Activated T-helper 17 cell treated with anti-CD3 and anti-CD28 coated beads, Interleukin-2, amount 50 U/mL, for 72 hours (primary cell): Measurements from ENCODE around the gene ZNF407. TPM values are rescaled to one million over a fixed set of nuclear protein-coding genes. Genes with fewer than 3 reads are reported as not detected.

Source experiments
- ATAC-seq: fragments of 150-1000 bp; cut with Tn5 transposase; replicated peaks from 2 replicates; pipeline ENCODE4 v1.10.0; 2021; ENCODE audit warnings: mild to moderate bottlenecking, moderate library complexity
- H3K27ac Mint-ChIP-seq: one replicate; pipeline ENCODE4 v1.8.0; 2022; ENCODE audit warnings: mixed read lengths
- H3K27me3 Mint-ChIP-seq: one replicate; pipeline ENCODE4 v1.8.0; 2022; ENCODE audit warnings: mixed read lengths
- H3K36me3 Mint-ChIP-seq: one replicate; pipeline ENCODE4 v1.8.0; 2022; ENCODE audit warnings: low read depth, mild to moderate bottlenecking, mixed read lengths
- H3K4me1 Mint-ChIP-seq: one replicate; pipeline ENCODE4 v1.8.0; 2022; ENCODE audit warnings: mixed read lengths
- H3K4me3 Mint-ChIP-seq: one replicate; pipeline ENCODE4 v1.8.0; 2022; ENCODE audit warnings: mild to moderate bottlenecking, mixed read lengths
- H3K9me3 Mint-ChIP-seq: one replicate; pipeline ENCODE4 v1.8.0; 2022; ENCODE audit warnings: mixed read lengths
- total RNA-seq, 2 donors: library from RNA; stranded (reverse); gene quantifications; one replicate each; pipeline ENCODE4 v1.2.3, GENCODE V29; 2022

ZNF407 gene
- total RNA-seq, 2 donors from 2014 or later, result 17.9 to 22.5 TPM

GRCh38 chr18:74981476-74981875, 383.8 kb downstream of the ZNF407 start:
- H3K4me3 Mint-ChIP-seq, result no peak overlapping the region
- H3K4me1 Mint-ChIP-seq, result no peaks in the 10 kb centered on the region
- no peaks in the 10 kb centered on the region for H3K27me3 Mint-ChIP-seq
- no peaks in the 10 kb centered on the region for H3K9me3 Mint-ChIP-seq
- H3K27ac Mint-ChIP-seq, result no peak overlapping the region
- peaks cover 10% of the 10 kb centered on the region for H3K36me3 Mint-ChIP-seq
- ATAC-seq, result no peak

GRCh38 chr18:74982946-74983635, 385.4 kb downstream of the ZNF407 start:
- no peak for ATAC-seq
- Mint-ChIP-seq H3K4me1 (no peaks in the 10 kb centered on the region), H3K36me3 (peaks cover 10% of the 10 kb centered on the region), H3K27me3 (no peaks in the 10 kb centered on the region), H3K4me3 (no peak overlapping the region), H3K27ac (no peak overlapping the region), H3K9me3 (no peaks in the 10 kb centered on the region)

- ATAC-seq, result no peak
- peaks cover 25% of the 10 kb centered on the region for H3K4me1 Mint-ChIP-seq
- H3K36me3 Mint-ChIP-seq, result no peaks in the 10 kb centered on the region
- no peak overlapping the region for H3K4me3 Mint-ChIP-seq
- H3K9me3 Mint-ChIP-seq, result no peaks in the 10 kb centered on the region
- H3K27ac Mint-ChIP-seq, result no peak overlapping the region
- no peaks in the 10 kb centered on the region for H3K27me3 Mint-ChIP-seq
Measured at GRCh38 chr18:74989134-74989533, 391.5 kb downstream of the ZNF407 start.

GRCh38 chr18:74990563-74991081, 393.0 kb downstream of the ZNF407 start:
- Mint-ChIP-seq H3K4me3 (peak overlapping the region; percentile 6), H3K4me1 (peaks cover 35% of the 10 kb centered on the region), H3K27ac (peak overlapping the region; percentile 29), H3K27me3 (no peaks in the 10 kb centered on the region), H3K36me3 (no peaks in the 10 kb centered on the region), H3K9me3 (no peaks in the 10 kb centered on the region)
- ATAC-seq, result no peak

- ATAC-seq, result peak; percentile 82
- peak overlapping the region; percentile 84 for H3K27ac Mint-ChIP-seq
- peaks cover 35% of the 10 kb centered on the region for H3K4me1 Mint-ChIP-seq
Measured at GRCh38 chr18:74994502-74995418, 397.1 kb downstream of the ZNF407 start.

GRCh38 chr18:74995419-74995736, 397.7 kb downstream of the ZNF407 start:
- peaks cover 12% of the 10 kb centered on the region for H3K36me3 Mint-ChIP-seq

More at GRCh38 chr18:74994502-74995418, 397.1 kb downstream of the ZNF407 start:
- H3K9me3 Mint-ChIP-seq, result peaks cover 3% of the 10 kb centered on the region
- H3K36me3 Mint-ChIP-seq, result peaks cover 12% of the 10 kb centered on the region
- H3K27me3 Mint-ChIP-seq, result no peaks in the 10 kb centered on the region
- H3K4me3 Mint-ChIP-seq, result peak overlapping the region; percentile 70

GRCh38 chr18:74996055-74996454, 398.4 kb downstream of the ZNF407 start:
- no peaks in the 10 kb centered on the region for H3K27me3 Mint-ChIP-seq
- H3K4me1 Mint-ChIP-seq, result peaks cover 25% of the 10 kb centered on the region
- peaks cover 3% of the 10 kb centered on the region for H3K9me3 Mint-ChIP-seq
- no peak for ATAC-seq
- H3K4me3 Mint-ChIP-seq, result no peak overlapping the region
- peaks cover 12% of the 10 kb centered on the region for H3K36me3 Mint-ChIP-seq
- no peak overlapping the region for H3K27ac Mint-ChIP-seq

More at GRCh38 chr18:74995419-74995736, 397.7 kb downstream of the ZNF407 start:
- no peak for ATAC-seq
- peaks cover 3% of the 10 kb centered on the region for H3K9me3 Mint-ChIP-seq
- peak overlapping the region; percentile 70 for H3K4me3 Mint-ChIP-seq
- H3K27ac Mint-ChIP-seq, result peak overlapping the region; percentile 84
- peaks cover 31% of the 10 kb centered on the region for H3K4me1 Mint-ChIP-seq
- no peaks in the 10 kb centered on the region for H3K27me3 Mint-ChIP-seq

- Mint-ChIP-seq H3K4me3 (no peak overlapping the region), H3K36me3 (peaks cover 12% of the 10 kb centered on the region), H3K4me1 (peaks cover 23% of the 10 kb centered on the region), H3K9me3 (peaks cover 3% of the 10 kb centered on the region), H3K27me3 (no peaks in the 10 kb centered on the region), H3K27ac (no peak overlapping the region)
- ATAC-seq, result no peak
Measured at GRCh38 chr18:74996996-74997395, 399.3 kb downstream of the ZNF407 start.

GRCh38 chr18:75000920-75001319, 403.2 kb downstream of the ZNF407 start:
- Mint-ChIP-seq H3K9me3 (peaks cover 3% of the 10 kb centered on the region), H3K27ac (no peak overlapping the region), H3K36me3 (peaks cover 12% of the 10 kb centered on the region), H3K4me1 (no peaks in the 10 kb centered on the region), H3K4me3 (no peak overlapping the region), H3K27me3 (no peaks in the 10 kb centered on the region)
- no peak for ATAC-seq

GRCh38 chr18:75003039-75003438, 405.4 kb downstream of the ZNF407 start:
- peaks cover 5% of the 10 kb centered on the region for H3K36me3 Mint-ChIP-seq
- H3K4me1 Mint-ChIP-seq, result no peaks in the 10 kb centered on the region
- no peak overlapping the region for H3K27ac Mint-ChIP-seq
- ATAC-seq, result no peak
- H3K27me3 Mint-ChIP-seq, result no peaks in the 10 kb centered on the region
- no peak overlapping the region for H3K4me3 Mint-ChIP-seq
- no peaks in the 10 kb centered on the region for H3K9me3 Mint-ChIP-seq

GRCh38 chr18:75003764-75004690, 406.4 kb downstream of the ZNF407 start:
- no peaks in the 10 kb centered on the region for H3K9me3 Mint-ChIP-seq
- no peaks in the 10 kb centered on the region for H3K4me1 Mint-ChIP-seq
- H3K27ac Mint-ChIP-seq, result no peak overlapping the region
- H3K27me3 Mint-ChIP-seq, result no peaks in the 10 kb centered on the region
- no peaks in the 10 kb centered on the region for H3K36me3 Mint-ChIP-seq
- H3K4me3 Mint-ChIP-seq, result no peak overlapping the region
- no peak for ATAC-seq

- Mint-ChIP-seq H3K27me3 (no peaks in the 10 kb centered on the region), H3K9me3 (no peaks in the 10 kb centered on the region), H3K4me1 (no peaks in the 10 kb centered on the region), H3K27ac (no peak overlapping the region), H3K36me3 (no peaks in the 10 kb centered on the region), H3K4me3 (no peak overlapping the region)
- no peak for ATAC-seq
Measured at GRCh38 chr18:75005626-75006025, 408.0 kb downstream of the ZNF407 start.

GRCh38 chr18:75008186-75008585, 410.5 kb downstream of the ZNF407 start:
- no peaks in the 10 kb centered on the region for H3K9me3 Mint-ChIP-seq
- no peak overlapping the region for H3K4me3 Mint-ChIP-seq
- H3K4me1 Mint-ChIP-seq, result no peaks in the 10 kb centered on the region
- H3K27ac Mint-ChIP-seq, result no peak overlapping the region
- no peaks in the 10 kb centered on the region for H3K27me3 Mint-ChIP-seq
- no peaks in the 10 kb centered on the region for H3K36me3 Mint-ChIP-seq
- no peak for ATAC-seq

- no peaks in the 10 kb centered on the region for H3K27me3 Mint-ChIP-seq
- no peaks in the 10 kb centered on the region for H3K36me3 Mint-ChIP-seq
- no peak overlapping the region for H3K4me3 Mint-ChIP-seq
- no peaks in the 10 kb centered on the region for H3K4me1 Mint-ChIP-seq
- no peak overlapping the region for H3K27ac Mint-ChIP-seq
- H3K9me3 Mint-ChIP-seq, result no peaks in the 10 kb centered on the region
- ATAC-seq, result no peak
Measured at GRCh38 chr18:75009296-75009695, 411.6 kb downstream of the ZNF407 start.
